A673 (cell line): ENCODE measurements around the gene TLR5.

Source experiments
- CTCF ChIP-seq: fragments of 300-800, 200-600 bp; sonication (generic); conservative IDR thresholded peaks from 2 replicates; pipeline ENCODE4 v1.5.1; 2017; ENCODE audit warnings: low read depth, mild to moderate bottlenecking, antibody characterized with exemption, low read length, moderate library complexity, mixed read lengths
- EZH2 ChIP-seq: fragments of 200-600 bp; sonication (generic); IDR thresholded peaks from 2 replicates; pipeline ENCODE4 v1.6.1; 2017; ENCODE audit warnings: borderline replicate concordance, low read depth, mild to moderate bottlenecking, mixed read lengths, antibody characterized with exemption, low read length; ENCODE audit not compliant: poor library complexity, severe bottlenecking

- TF ChIP-seq CTCF = no peak
- TF ChIP-seq EZH2 = no peak
Measured at GRCh38 chr1:223059526-223059925, 83.5 kb downstream of the TLR5 start.
